Body of pancreas (tissue), 4 donors: Measurements from ENCODE around the gene MREG. TPM values are rescaled to one million over a fixed set of nuclear protein-coding genes. Genes with fewer than 3 reads are reported as not detected.

Source experiments
- ATAC-seq: fragments of 150-250 bp; one replicate; pipeline ENCODE4 v1.9.1; 2016
- DNase-seq, 4 donors: peaks; one replicate each; pipeline ENCODE4 v3.0.0-alpha.2; 2019
- H3K27ac ChIP-seq, 4 donors: fragments of 200-600 bp; sonication (generic); 1 replicate in 3 of 4; 2 replicates in 1 of 4; pipeline versions ENCODE4 v1.5.1 to v1.6.1; 2016 to 2019; ENCODE audit warnings: mild to moderate bottlenecking in 1 of 4, mixed read lengths in 1 of 4, moderate library complexity in 1 of 4
- H3K27me3 ChIP-seq, 2 donors: fragments of 200-600 bp; sonication (generic); one replicate each; pipeline ENCODE4 v1.6.0; 2016; ENCODE audit warnings: mild to moderate bottlenecking in 1 of 2
- H3K36me3 ChIP-seq, 2 donors: fragments of 200-600 bp; sonication (generic); replicated peaks in 1 of 2; 2 replicates each; pipeline ENCODE4 v1.5.1; 2016; ENCODE audit warnings: low read depth in 2 of 2; ENCODE audit not compliant: insufficient read depth in 1 of 2
- H3K4me1 ChIP-seq: fragments of 200-600 bp; sonication (generic); one replicate; pipeline ENCODE4 v1.6.0; 2016
- H3K4me3 ChIP-seq, 2 donors: fragments of 200-600 bp; sonication (generic); 1 replicate in 1 of 2; 2 replicates in 1 of 2; pipeline ENCODE4 v1.5.1; 2016 to 2019
- H3K9me3 ChIP-seq, 3 donors: fragments of 200-600 bp; sonication (generic); 1 replicate in 2 of 3; 2 replicates in 1 of 3; pipeline ENCODE4 v1.5.1; 2016
- POLR2A ChIP-seq, 3 donors: fragments of 450-650 bp; IDR thresholded peaks; one replicate each; pipeline ENCODE4 v1.6.1; 2016; ENCODE audit warnings: antibody characterized with exemption in 3 of 3, mild to moderate bottlenecking in 2 of 3
- WGBS, 2 donors: methylation state at CpG; one replicate each; pipeline ENCODE4 v1.1.5; 2017; 5-methylcytosine and 5-hydroxymethylcytosine counted together
- intact Hi-C: fragments of 100-400 bp; cut with DNase I; formaldehyde crosslinking; loops from one replicate; pipeline ENCODE4 v1.15.1; 2023
- total RNA-seq, 2 donors: library from RNA; depleted of rRNA; stranded (reverse); fragments of >200 nt; gene quantifications; one replicate each; pipeline ENCODE4 v1.1.0, GENCODE V29; 2016
- TF ChIP-seq, protein P1 (sequence below), 7 experiments: fragments of 450-650 bp in 4 of 7; fragments of 200-600 bp in 3 of 7; sonication (generic) in 3 of 7; IDR thresholded peaks; one replicate each; pipeline ENCODE4 v1.5.1; 2016 to 2019; ENCODE audit warnings: antibody characterized with exemption in 7 of 7

The MREG gene
- total RNA-seq, 2 donors from 2014 or later, result 3.6 TPM

DNA sequence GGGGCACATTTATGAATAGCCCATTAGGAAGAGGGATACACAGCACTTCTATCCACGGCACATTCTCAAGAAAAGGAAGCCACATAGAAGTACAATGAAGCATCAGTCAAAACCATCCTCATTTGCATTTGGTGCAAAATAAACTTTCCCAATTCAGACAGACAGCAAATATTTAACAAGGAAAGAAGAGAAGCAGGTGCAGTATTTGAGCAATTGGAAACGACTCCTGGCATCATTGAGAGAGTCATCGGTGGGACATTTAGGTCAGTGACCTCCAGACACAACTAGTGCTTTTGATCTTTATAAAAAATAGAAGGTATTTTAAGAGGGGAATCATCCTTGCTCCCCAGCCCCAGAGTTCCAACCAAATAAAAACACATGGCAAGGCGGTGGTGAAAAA is 118.0 kb downstream of the MREG start:
- no peak for TF ChIP-seq POLR2A (IDR thresholded peaks at IDR 0.05)
- TF ChIP-seq, protein P1, sequence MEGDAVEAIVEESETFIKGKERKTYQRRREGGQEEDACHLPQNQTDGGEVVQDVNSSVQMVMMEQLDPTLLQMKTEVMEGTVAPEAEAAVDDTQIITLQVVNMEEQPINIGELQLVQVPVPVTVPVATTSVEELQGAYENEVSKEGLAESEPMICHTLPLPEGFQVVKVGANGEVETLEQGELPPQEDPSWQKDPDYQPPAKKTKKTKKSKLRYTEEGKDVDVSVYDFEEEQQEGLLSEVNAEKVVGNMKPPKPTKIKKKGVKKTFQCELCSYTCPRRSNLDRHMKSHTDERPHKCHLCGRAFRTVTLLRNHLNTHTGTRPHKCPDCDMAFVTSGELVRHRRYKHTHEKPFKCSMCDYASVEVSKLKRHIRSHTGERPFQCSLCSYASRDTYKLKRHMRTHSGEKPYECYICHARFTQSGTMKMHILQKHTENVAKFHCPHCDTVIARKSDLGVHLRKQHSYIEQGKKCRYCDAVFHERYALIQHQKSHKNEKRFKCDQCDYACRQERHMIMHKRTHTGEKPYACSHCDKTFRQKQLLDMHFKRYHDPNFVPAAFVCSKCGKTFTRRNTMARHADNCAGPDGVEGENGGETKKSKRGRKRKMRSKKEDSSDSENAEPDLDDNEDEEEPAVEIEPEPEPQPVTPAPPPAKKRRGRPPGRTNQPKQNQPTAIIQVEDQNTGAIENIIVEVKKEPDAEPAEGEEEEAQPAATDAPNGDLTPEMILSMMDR (IDR thresholded peaks at IDR 0.05), result no peak
- intact Hi-C loops, result no loop called here
- WGBS, 2 donors, result 35 to 43% methylated on average over 4 of the region's 4 CpGs

More for the DNA sequence above, 118.0 kb downstream of the MREG start:
- Histone ChIP-seq H3K9me3 (no peaks in the 10 kb centered on the region), H3K27ac (no peak overlapping the region), H3K4me1 (no peaks in the 10 kb centered on the region), H3K4me3 (no peak overlapping the region), H3K36me3 (no peaks in the 10 kb centered on the region), H3K27me3 (no peaks in the 10 kb centered on the region)
- DNase-seq (no peak), ATAC-seq (no peak)

Other genes starting within 250 kb of the MREG start
- 1 to 10 TPM; 5.9 to 6.5 TPM for gene PECR, start 68.3 kb upstream of the MREG start, total RNA-seq
- gene TMEM169, start 68.4 kb upstream of the MREG start, total RNA-seq, result under 1 TPM in 1 of 2 donors, not detected in 1; 0.26 TPM
- 10 to 100 TPM; 74.2 to 74.7 TPM for gene XRCC5, start 95.8 kb upstream of the MREG start, total RNA-seq